Inferior parietal cortex (tissue), 1 donor: ENCODE measurements around the gene PRLR.

Experiments
- DNase-seq: peaks from one replicate; pipeline ENCODE4 v3.0.0-alpha.2; 2016; ENCODE audit errors: extremely low spot score

Gene PRLR

GRCh38 chr5:35002459-35002858, 227.8 kb downstream of the PRLR start:
- DNase-seq, result no peak

- no peak for DNase-seq
These were observed 228.4 kb downstream of the PRLR start for GRCh38 chr5:35001842-35002241.
